HG03175 (cell line): ENCODE results near the gene SEC24B.
"Not testable (repeated sequence)": the region's sequence is repeated elsewhere in the genome, so short reads cannot be mapped to it uniquely, and the experiment has no call there.

Experiments used
- ATAC-seq: cut with Tn5 transposase; IDR thresholded peaks from one replicate; pipeline ENCODE4 v1.9.1; 2021; ENCODE audit warnings: mild to moderate bottlenecking, moderate library complexity; ENCODE audit not compliant: unreplicated experiment

SEC24B gene

GRCh38 chr4:109574443-109574850, 140.8 kb downstream of the SEC24B start:
- ATAC-seq: no peak

GRCh38 chr4:109574931-109575804, 141.6 kb downstream of the SEC24B start:
- no peak for ATAC-seq

- no peak for ATAC-seq
Observed at GRCh38 chr4:109576462-109576861, 142.8 kb downstream of the SEC24B start.

- no peak for ATAC-seq
Observed at GRCh38 chr4:109578846-109579245, 145.2 kb downstream of the SEC24B start.

- not testable (repeated sequence) for ATAC-seq
Observed at GRCh38 chr4:109579997-109580396, 146.4 kb downstream of the SEC24B start.

- peak; percentile 99 for ATAC-seq
Observed at GRCh38 chr4:109588176-109588575, 154.6 kb downstream of the SEC24B start.

- no peak for ATAC-seq
Observed at GRCh38 chr4:109589119-109589518, 155.5 kb downstream of the SEC24B start.

- ATAC-seq: no peak
Observed at GRCh38 chr4:109589605-109590004, 156.0 kb downstream of the SEC24B start.
